Prostate gland (tissue), 2 donors: Measurements from ENCODE around the gene CD40LG. TPM values are rescaled to one million over a fixed set of nuclear protein-coding genes. Genes with fewer than 3 reads are reported as not detected.

ENCODE experiments used
- DNase-seq: peaks from one replicate; pipeline ENCODE4 v3.0.0-alpha.2; 2019; ENCODE audit warnings: low spot score
- H3K27ac ChIP-seq, 2 donors: fragments of 200-600 bp; sonication (generic); 2 replicates each; pipeline ENCODE4 v1.5.1; 2017 to 2019
- H3K27me3 ChIP-seq: fragments of 200-600 bp; sonication (generic); replicated peaks from 2 replicates; pipeline ENCODE4 v1.5.1; 2019; ENCODE audit not compliant: insufficient read depth
- H3K36me3 ChIP-seq, 2 donors: fragments of 200-600 bp; sonication (generic); 1 replicate in 1 of 2; 2 replicates in 1 of 2; pipeline versions ENCODE4 v1.5.1 to v1.8.1; 2017 to 2019
- H3K4me1 ChIP-seq: fragments of 200-600 bp; sonication (generic); replicated peaks from 2 replicates; pipeline ENCODE4 v1.5.1; 2019
- H3K4me3 ChIP-seq, 2 donors: fragments of 200-600 bp; sonication (generic); 2 replicates each; pipeline ENCODE4 v1.5.1; 2017 to 2019
- H3K9me3 ChIP-seq: fragments of 200-600 bp; sonication (generic); 2 replicates; pipeline ENCODE4 v1.5.1; 2017
- CTCF ChIP-seq, 4 experiments: fragments of 200-600 bp in 2 of 4; fragments of 450-650 bp in 2 of 4; sonication (generic) in 2 of 4; IDR thresholded peaks; 1 replicate in 3 of 4; 2 replicates in 1 of 4; pipeline ENCODE4 v1.5.1; 2016 to 2019; ENCODE audit warnings: antibody characterized with exemption in 4 of 4, mild to moderate bottlenecking in 2 of 4, moderate library complexity in 2 of 4
- POLR2A ChIP-seq: fragments of 450-650 bp; IDR thresholded peaks from one replicate; pipeline ENCODE4 v1.6.1; 2016; ENCODE audit warnings: antibody characterized with exemption, mild to moderate bottlenecking
- POLR2AphosphoS5 ChIP-seq: sonication (generic); formaldehyde crosslinking; IDR thresholded peaks from one replicate; pipeline ENCODE4 v1.6.1; 2017; ENCODE audit warnings: antibody characterized with exemption
- WGBS: methylation state at CpG from one replicate; pipeline ENCODE4 v1.1.5; 2018; 5-methylcytosine and 5-hydroxymethylcytosine counted together
- intact Hi-C: fragments of 100-400 bp; cut with DNase I; formaldehyde crosslinking; loops from one replicate; pipeline ENCODE4 v1.14.2; 2022
- total RNA-seq, 2 donors: library from RNA; depleted of rRNA; stranded (reverse); fragments of >200 nt; gene quantifications; one replicate each; pipeline ENCODE4 v1.1.0, GENCODE V29; 2016

Gene CD40LG
- total RNA-seq, 2 donors from 2014 or later, result not detected

GRCh38 chrX:136630881-136631280 lies 17.1 kb upstream of the CD40LG start:
- H3K27me3 ChIP-seq, result no peaks in the 10 kb centered on the region
- H3K4me1 ChIP-seq, result no peaks in the 10 kb centered on the region
- DNase-seq, result no peak
- H3K4me3 ChIP-seq, result no peak overlapping the region
- no peak for TF ChIP-seq POLR2AphosphoS5
- no peak for TF ChIP-seq POLR2A
- WGBS, result 90% methylated on average over 1 of the region's 1 CpG
- intact Hi-C loops, result no loop called here
- no peak overlapping the region for H3K27ac ChIP-seq
- no peaks in the 10 kb centered on the region for H3K9me3 ChIP-seq
- no peaks in the 10 kb centered on the region for H3K36me3 ChIP-seq

- no peak for TF ChIP-seq POLR2A
- TF ChIP-seq POLR2AphosphoS5, result no peak
- TF ChIP-seq CTCF (IDR thresholded peaks at IDR 0.05), result no peak
- no peak overlapping the region for H3K27ac ChIP-seq
- H3K4me3 ChIP-seq, result no peak overlapping the region
- H3K9me3 ChIP-seq, result no peaks in the 10 kb centered on the region
- intact Hi-C loops, result no loop called here
- WGBS, result 83% methylated on average over 6 of the region's 6 CpGs
- no peaks in the 10 kb centered on the region for H3K27me3 ChIP-seq
- no peaks in the 10 kb centered on the region for H3K36me3 ChIP-seq
- no peak for DNase-seq
- no peaks in the 10 kb centered on the region for H3K4me1 ChIP-seq
Observed at GRCh38 chrX:136635235-136635634, 12.7 kb upstream of the CD40LG start.

DNA sequence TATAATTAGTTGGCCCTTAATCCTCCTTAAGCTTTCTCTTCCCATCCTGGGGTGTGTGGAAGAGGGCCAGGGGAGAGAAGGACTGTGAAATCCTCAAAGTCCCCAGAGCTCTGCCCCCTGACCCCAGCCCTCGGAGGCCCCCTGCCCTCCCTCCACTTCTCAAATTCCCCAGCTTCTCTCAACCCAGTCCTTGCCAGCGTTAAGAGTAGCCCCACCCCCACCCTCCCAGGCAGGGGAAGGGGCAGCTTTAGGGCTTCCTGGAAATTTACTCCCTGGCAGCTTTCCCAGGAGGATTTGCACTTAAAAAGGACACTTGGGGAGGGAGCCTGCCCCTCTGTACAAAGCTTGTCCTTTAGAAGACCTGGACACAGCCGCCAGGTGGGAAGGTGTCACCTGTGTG lies 11.8 kb upstream of the CD40LG start:
- H3K27me3 ChIP-seq, result no peaks in the 10 kb centered on the region
- no peak for DNase-seq
- intact Hi-C loops, result no loop called here
- H3K27ac ChIP-seq, result no peak overlapping the region
- no peaks in the 10 kb centered on the region for H3K36me3 ChIP-seq
- TF ChIP-seq POLR2AphosphoS5 (no peak), CTCF (IDR thresholded peaks at IDR 0.05) (no peak), POLR2A (no peak)
- no peak overlapping the region for H3K4me3 ChIP-seq
- 7% methylated on average over 2 of the region's 3 CpGs for WGBS
- H3K9me3 ChIP-seq, result no peaks in the 10 kb centered on the region
- no peaks in the 10 kb centered on the region for H3K4me1 ChIP-seq

- Histone ChIP-seq H3K36me3 (no peaks in the 10 kb centered on the region), H3K4me1 (no peaks in the 10 kb centered on the region), H3K4me3 (no peak overlapping the region), H3K27ac (no peak overlapping the region), H3K9me3 (no peaks in the 10 kb centered on the region), H3K27me3 (no peaks in the 10 kb centered on the region)
- TF ChIP-seq POLR2A (no peak), CTCF (IDR thresholded peaks at IDR 0.05) (no peak), POLR2AphosphoS5 (no peak)
- 74% methylated on average over 8 of the region's 8 CpGs for WGBS
- intact Hi-C loops, result no loop called here
- DNase-seq, result no peak
Observed at GRCh38 chrX:136639506-136640176, 8.3 kb upstream of the CD40LG start.

DNA sequence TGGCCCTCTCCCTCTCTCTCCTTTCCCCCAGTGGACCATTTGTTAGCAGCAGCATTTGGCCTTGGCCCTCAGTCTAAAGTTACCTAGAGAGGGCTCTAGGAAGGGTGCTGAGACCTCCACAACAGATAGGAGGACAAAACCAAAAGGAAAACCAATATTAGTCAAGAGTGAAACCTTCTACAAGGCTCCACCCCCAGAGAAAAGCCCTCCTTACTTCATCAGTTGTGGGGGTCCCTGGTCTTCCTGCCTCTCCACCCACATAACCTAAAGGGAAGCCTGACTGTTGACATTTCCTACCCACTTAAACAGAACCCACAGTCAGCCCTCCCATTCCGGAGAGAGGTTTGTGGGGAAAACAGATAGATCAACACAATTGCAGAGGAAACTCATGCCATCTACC lies 4.7 kb upstream of the CD40LG start:
- intact Hi-C loops, result no loop called here
- TF ChIP-seq CTCF (IDR thresholded peaks at IDR 0.05), result no peak
- TF ChIP-seq POLR2AphosphoS5, result no peak
- TF ChIP-seq POLR2A, result no peak
- WGBS, result 53% methylated on average over 1 of the region's 1 CpG

More for the DNA sequence above, 4.7 kb upstream of the CD40LG start:
- Histone ChIP-seq H3K27ac (no peak overlapping the region), H3K27me3 (no peaks in the 10 kb centered on the region), H3K4me3 (no peak overlapping the region), H3K4me1 (no peaks in the 10 kb centered on the region), H3K36me3 (no peaks in the 10 kb centered on the region), H3K9me3 (no peaks in the 10 kb centered on the region)
- no peak for DNase-seq
